C1 segment of cervical spinal cord (tissue), 14 donors: ENCODE data around the gene C13orf46.
"Not testable (repeated sequence)": the region's sequence is repeated elsewhere in the genome, so short reads cannot be mapped to it uniquely, and the experiment has no call there.

Experiments used
- DNase-seq, 14 donors: peaks; one replicate each; lab custom pipeline; 2025; lab: John Stamatoyannopoulos, UW

C13orf46 gene

GRCh38 chr13:113995051-113995601 lies 21.2 kb upstream of the C13orf46 start:
- DNase-seq: no peak

- DNase-seq: no peak
Observed at GRCh38 chr13:113992276-113993005, 18.6 kb upstream of the C13orf46 start.

GRCh38 chr13:113991676-113992179 lies 17.9 kb upstream of the C13orf46 start:
- DNase-seq: no peak

- DNase-seq: peak in 1 of 14 donors; percentile 7
Observed at GRCh38 chr13:113991191-113991669, 17.4 kb upstream of the C13orf46 start.

- DNase-seq: no peak
Observed at GRCh38 chr13:113990321-113990837, 16.5 kb upstream of the C13orf46 start.

GRCh38 chr13:113989585-113990300 lies 15.9 kb upstream of the C13orf46 start:
- DNase-seq: no peak

- not testable (repeated sequence) for DNase-seq
Observed at GRCh38 chr13:113988859-113989258, 15.0 kb upstream of the C13orf46 start.

- DNase-seq: no peak
Observed at GRCh38 chr13:113982296-113982661, 8.4 kb upstream of the C13orf46 start.

- DNase-seq: no peak
Observed at GRCh38 chr13:113981611-113982295, 7.9 kb upstream of the C13orf46 start.

GRCh38 chr13:113981194-113981605 lies 7.3 kb upstream of the C13orf46 start:
- peak in 1 of 14 donors; percentile 39 for DNase-seq

GRCh38 chr13:113980489-113981064 lies 6.7 kb upstream of the C13orf46 start:
- DNase-seq: no peak

- DNase-seq: no peak
Observed at GRCh38 chr13:113979791-113980471, 6.1 kb upstream of the C13orf46 start.

- no peak for DNase-seq
Observed at GRCh38 chr13:113978741-113979481, 5.0 kb upstream of the C13orf46 start.

GRCh38 chr13:113977976-113978375 lies 4.1 kb upstream of the C13orf46 start:
- DNase-seq: no peak

- no peak for DNase-seq
Observed at GRCh38 chr13:113976711-113977684, 3.1 kb upstream of the C13orf46 start.

- DNase-seq: no peak
Observed at GRCh38 chr13:113975416-113975815, 1.5 kb upstream of the C13orf46 start.

GRCh38 chr13:113974304-113975281 lies 717 bp upstream of the C13orf46 start:
- DNase-seq: no peak
